ENCODE data around the gene PNPLA7. TPM values are rescaled to one million over a fixed set of nuclear protein-coding genes. Genes with fewer than 3 reads are reported as not detected.

Gene PNPLA7
- total RNA-seq, 4 donors from 2014 or later = 0.61 to 3.4 (median 0.91) TPM

GRCh38 chr9:137427454-137428310 lies 122.5 kb downstream of the PNPLA7 start:
- intact Hi-C loops (cut with DNase I) = no loop called here
- H3K27me3 ChIP-seq = peaks cover 0 to 6% (median 0%) of the 10 kb centered on the region in 4 donors
- DNase-seq = no peak
- WGBS, 2 donors = 58 to 60% methylated on average over 3 to 4 of the region's 27 CpGs
- no peaks in the 10 kb centered on the region for H3K9me3 ChIP-seq
- no peak overlapping the region for H3K4me3 ChIP-seq
- peaks cover 8 to 36% (median 15%) of the 10 kb centered on the region in 3 donors for H3K4me1 ChIP-seq
- no peak overlapping the region for H3K27ac ChIP-seq
- TF ChIP-seq CTCF (IDR thresholded peaks at IDR 0.05) (no peak), POLR2A (IDR thresholded peaks at IDR 0.05) (no peak)
- H3K36me3 ChIP-seq = no peaks in the 10 kb centered on the region

- TF ChIP-seq CTCF (IDR thresholded peaks at IDR 0.05) (no peak), POLR2A (IDR thresholded peaks at IDR 0.05) (no peak)
- H3K4me1 ChIP-seq = peaks cover 17 to 50% (median 19%) of the 10 kb centered on the region in 3 donors
- no peak for DNase-seq
- WGBS, 2 donors = 75 to 77% methylated on average over 6 to 15 of the region's 18 CpGs
- H3K9me3 ChIP-seq = no peaks in the 10 kb centered on the region
- H3K27me3 ChIP-seq = peaks cover 0 to 6% (median 0%) of the 10 kb centered on the region in 4 donors
- no peaks in the 10 kb centered on the region for H3K36me3 ChIP-seq
- no peak overlapping the region for H3K4me3 ChIP-seq
- H3K27ac ChIP-seq = no peak overlapping the region
- intact Hi-C loops (cut with DNase I) = no loop called here
Observed at GRCh38 chr9:137426018-137426681, 124.1 kb downstream of the PNPLA7 start.

GRCh38 chr9:137423514-137424291 lies 126.5 kb downstream of the PNPLA7 start:
- no peak for DNase-seq
- 14 to 100% methylated on average over 1 to 12 of the region's 77 CpGs for WGBS, 2 donors
- no peaks in the 10 kb centered on the region for H3K9me3 ChIP-seq
- peak overlapping the region; percentile 72 to 100 (median 95) for H3K4me3 ChIP-seq
- H3K4me1 ChIP-seq = peaks cover 17 to 46% (median 19%) of the 10 kb centered on the region in 3 donors
- H3K27me3 ChIP-seq = no peaks in the 10 kb centered on the region
- H3K27ac ChIP-seq = peak overlapping the region; percentile 68 to 95 (median 93)
- intact Hi-C loops (cut with DNase I) = no loop called here
- peaks cover 0 to 7% (median 0%) of the 10 kb centered on the region in 3 donors for H3K36me3 ChIP-seq
- TF ChIP-seq CTCF (IDR thresholded peaks at IDR 0.05) (peak in 1 of 6 experiments; percentile 16), POLR2A (IDR thresholded peaks at IDR 0.05) (no peak)

- H3K9me3 ChIP-seq = no peaks in the 10 kb centered on the region
- peak within 1 kb of the TSS; percentile 72 to 100 (median 95) for H3K4me3 ChIP-seq
- intact Hi-C loops (cut with DNase I) = no loop called here
- peaks cover 0 to 8% (median 0%) of the 10 kb centered on the region in 3 donors for H3K36me3 ChIP-seq
- WGBS, 2 donors = 0% methylated on average over 4 of the region's 113 CpGs; no CpG with 5 or more reads in 1 of the 2 donors
- DNase-seq = peak; percentile 47
- H3K27ac ChIP-seq = peak within 1 kb of the TSS; percentile 68 to 95 (median 93)
- no peaks in the 10 kb centered on the region for H3K27me3 ChIP-seq
- TF ChIP-seq POLR2A (IDR thresholded peaks at IDR 0.05) (peak in 3 of 4 donors; percentile 26 to 36 (median 33)), CTCF (IDR thresholded peaks at IDR 0.05) (peak; percentile 54 to 95 (median 88))
- H3K4me1 ChIP-seq = peaks cover 17 to 48% (median 19%) of the 10 kb centered on the region in 3 donors
Observed at GRCh38 chr9:137422604-137423513, 127.3 kb downstream of the PNPLA7 start, which contains the start of the genes EXD3 and NOXA1. TSS of gene EXD3 (minus strand) at chr9:137423162. CDS start at chr9:137395357, 27,805 bp downstream. TSS of gene NOXA1 (plus strand) at chr9:137423393. CDS start at chr9:137423530, 137 bp downstream.
